T follicular helper cell (primary cell): ENCODE results near the gene GMCL1.
"Not testable (repeated sequence)": the region's sequence is repeated elsewhere in the genome, so short reads cannot be mapped to it uniquely, and the experiment has no call there.

Source experiments
- DNase-seq: peaks from one replicate; pipeline ENCODE4 v3.0.0-alpha.2; 2020; ENCODE audit warnings: low read depth

Gene GMCL1

DNA sequence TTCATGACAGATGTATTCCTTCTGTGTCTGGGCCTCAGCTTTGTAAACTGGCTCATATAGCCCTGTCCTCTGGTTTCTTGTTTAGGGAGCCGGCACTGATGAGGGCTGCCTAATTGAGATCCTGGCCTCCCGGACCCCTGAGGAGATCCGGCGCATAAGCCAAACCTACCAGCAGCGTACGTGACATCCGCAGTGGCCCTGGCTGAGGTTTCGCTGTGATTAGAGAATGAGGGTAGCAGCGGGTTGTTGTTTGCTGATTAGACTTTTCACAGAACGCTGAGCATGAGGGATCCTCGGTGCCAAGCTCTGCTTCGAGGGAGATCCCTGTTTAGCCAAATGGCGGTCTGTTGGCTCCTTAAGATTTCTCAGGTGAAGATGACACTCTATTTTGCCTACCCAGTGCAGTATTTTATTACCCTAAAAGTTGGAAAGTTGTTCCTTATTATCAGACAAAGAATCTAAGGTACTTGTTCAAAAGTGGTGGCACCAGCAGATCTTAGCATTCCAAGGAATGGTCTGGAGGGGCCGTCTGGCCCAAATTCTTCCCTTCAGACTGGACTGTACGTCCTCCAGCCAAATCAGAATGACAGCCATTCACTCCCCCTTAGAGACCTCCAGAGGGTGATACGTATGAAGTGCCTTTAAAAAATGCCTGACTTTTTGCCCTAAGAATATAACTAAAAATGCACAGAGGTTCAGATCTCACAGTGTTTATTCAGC is 21.5 kb upstream of the GMCL1 start:
- no peak for DNase-seq

DNA sequence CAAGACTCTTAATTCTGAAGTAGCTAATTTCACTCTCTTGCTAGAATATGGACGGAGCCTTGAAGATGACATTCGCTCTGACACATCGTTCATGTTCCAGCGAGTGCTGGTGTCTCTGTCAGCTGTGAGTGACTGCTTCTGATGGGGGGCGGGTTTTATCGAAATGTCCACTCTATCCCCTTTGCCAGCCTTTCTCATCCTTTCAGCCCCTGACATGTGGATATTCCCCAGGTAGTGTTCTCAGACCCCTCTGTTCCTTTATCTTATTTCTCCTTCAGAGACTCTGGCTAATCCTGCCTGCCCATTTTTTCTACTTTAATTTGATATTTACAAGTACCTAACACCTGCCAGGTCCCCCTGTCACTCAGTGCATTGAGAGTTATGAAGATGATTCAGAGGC is 18.9 kb upstream of the GMCL1 start:
- no peak for DNase-seq

DNA sequence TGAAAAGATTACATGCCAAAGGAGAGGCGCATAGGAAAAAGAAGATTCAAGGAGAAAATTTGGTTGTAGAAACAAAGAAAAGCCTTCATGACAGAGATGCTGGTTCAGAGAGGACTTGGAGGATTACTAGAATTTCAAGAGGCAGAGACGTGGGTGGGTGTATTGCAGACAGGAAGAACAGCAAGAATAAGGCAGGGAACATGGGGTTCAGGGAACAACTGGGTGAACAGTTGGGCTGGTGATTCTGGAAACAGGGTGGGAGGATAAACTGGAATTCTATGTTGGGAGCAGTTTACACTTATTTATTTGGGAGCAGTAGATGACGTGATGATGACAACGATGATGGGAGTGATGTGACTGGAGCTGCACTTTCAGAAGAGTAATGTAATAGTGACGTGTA is 18.4 kb upstream of the GMCL1 start:
- no peak for DNase-seq

DNA sequence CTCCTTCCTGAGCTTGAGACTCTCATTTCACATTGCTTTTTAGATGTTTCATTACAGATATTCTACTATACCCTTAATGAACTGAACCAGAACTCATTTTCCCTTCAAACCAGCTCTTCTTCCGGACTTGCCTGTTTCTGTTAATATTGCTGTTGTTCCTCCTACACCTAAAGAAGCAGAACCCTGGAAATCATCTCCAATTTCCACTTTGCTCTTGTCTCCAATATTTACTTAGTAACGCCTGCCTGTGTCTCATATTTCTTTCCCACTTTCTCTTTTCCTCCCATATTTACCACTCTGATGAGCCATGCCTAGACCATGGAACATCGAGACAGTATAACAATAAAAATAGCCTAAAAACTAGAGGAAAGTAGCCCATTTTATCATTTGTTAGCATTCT is 17.9 kb upstream of the GMCL1 start:
- no peak for DNase-seq

DNA sequence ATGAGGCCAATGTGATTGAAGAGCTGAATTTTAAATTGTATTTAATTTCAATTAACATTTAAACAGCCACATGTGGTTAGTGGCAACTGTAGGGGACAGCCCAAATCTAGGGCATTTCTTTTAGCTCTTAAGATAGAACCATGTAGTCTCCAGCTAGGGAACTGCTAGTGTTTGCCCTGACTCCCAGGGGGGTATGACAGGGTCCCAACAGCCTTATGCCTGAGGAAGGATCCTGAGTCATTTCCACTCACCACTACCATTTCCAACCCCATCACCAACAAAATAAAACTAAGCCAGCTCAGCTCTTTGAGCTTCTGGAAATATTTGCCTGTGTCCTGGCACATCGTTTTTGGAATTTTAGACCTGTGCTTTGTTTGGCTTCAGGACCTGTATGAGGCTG is 13.7 kb upstream of the GMCL1 start:
- no peak for DNase-seq

DNA sequence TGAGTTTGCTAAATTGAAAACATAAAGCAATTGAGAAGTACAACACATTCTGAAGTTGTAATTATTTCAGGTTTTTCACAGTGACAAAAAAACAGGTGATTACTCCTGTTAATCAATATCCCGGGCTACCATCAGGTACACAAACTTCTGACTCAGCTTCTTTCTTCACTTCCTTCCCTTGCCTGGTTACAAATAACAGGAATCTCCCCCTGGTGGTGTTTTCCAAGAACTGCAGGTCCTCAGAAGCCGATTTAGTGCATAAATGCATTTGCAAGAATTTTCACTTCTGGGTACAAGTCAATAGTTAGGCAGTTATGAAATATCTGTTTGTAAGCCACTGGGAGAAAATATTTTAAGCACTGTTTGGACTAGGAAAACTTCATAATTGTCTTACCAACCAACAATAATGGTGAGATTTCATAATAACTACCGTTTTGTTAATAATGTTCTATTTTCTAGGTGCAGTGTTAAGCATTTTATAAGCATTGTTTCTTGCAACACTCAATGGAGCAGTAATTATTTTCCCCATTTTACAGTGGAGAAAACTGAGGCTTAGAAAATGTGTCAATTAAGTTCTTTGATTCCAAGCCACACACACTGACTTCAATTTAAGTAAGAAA is 12.4 kb upstream of the GMCL1 start:
- peak; percentile 71 for DNase-seq

DNA sequence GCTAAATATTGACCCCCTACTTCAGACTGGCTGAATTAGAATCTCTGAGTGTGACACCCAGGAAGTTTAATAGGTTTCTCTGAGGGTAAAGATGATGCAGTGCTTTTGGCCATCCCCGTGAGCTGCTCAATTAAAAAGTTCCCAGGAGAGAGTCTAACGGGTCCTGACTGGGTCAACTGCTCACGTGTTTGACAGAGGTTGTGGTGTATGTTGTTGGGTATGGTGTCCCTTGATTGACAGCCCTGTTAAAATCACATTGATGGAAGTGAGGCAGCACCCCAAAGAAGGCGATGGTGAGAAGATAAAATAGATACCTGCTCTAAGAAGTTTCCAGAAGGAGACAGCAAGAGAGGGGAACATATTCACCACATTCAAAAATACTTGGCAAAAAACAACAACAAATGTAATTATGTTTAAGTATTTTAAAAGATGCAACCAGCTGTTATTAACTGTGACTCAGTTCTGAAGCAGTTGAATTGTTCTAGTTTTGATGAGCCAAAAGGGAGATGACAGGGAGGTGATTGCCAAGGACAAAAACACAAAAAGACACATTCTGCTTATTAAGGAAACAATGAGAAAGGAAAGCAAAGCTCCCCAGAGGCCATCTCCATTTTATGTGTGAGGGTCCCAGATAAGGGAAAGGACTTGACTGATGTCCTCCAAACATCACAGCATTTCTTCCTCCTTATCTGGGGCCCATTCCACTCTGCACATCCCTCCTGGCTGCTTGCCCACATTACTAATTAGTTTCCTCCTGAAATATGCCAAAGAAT is 11.5 kb upstream of the GMCL1 start:
- DNase-seq = no peak

DNA sequence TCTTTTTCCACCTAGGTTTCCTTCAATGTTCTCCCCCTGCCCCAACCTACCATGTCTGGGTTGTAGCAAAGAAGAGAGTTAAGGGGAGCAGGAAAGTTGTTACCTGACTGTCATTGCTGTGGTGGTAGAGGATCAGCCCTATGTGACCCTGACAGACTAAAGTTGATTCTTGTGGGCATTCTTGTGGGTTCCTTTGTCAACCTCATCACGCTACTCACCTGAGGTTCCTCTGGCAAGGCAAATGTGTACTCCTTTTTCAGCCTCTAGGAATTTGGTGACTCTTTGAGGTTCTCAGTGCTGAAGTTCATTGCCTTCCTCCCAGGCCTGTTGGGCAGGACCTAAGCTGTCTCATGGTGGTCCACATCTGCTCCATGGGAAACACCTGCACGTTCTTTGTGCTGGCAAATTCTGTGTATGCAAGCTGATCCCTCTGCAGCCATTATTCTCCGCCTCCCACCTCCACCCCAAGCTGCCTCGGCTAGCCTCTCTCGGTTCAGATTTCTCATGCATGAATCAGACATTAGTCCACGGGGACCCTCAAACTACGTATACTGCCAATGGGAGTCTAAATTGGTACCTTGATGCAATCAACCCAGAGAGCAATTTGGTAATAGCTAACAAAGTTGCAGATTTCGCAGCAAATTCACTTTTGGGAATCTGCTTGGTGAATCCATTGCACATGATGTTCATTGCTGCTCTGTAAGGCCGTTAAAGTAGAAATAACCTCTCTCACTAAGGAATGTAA is 1.5 kb upstream of the GMCL1 start:
- no peak for DNase-seq

DNA sequence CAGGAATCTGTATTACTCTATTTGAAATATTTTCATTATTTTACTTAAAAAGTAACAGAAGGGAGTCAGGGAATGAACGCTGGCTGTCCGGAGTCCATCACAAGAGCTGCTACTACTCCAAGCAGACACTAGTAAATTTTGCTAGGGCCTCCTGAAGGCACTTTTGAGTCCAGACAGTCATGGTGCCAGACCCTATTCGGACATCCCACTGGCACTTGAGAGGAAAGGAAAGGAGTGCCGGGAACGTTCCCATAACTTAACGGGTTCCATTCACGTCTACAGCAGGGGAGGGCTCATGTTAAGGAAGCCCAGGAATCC is 563 bp upstream of the GMCL1 start:
- no peak for DNase-seq

DNA sequence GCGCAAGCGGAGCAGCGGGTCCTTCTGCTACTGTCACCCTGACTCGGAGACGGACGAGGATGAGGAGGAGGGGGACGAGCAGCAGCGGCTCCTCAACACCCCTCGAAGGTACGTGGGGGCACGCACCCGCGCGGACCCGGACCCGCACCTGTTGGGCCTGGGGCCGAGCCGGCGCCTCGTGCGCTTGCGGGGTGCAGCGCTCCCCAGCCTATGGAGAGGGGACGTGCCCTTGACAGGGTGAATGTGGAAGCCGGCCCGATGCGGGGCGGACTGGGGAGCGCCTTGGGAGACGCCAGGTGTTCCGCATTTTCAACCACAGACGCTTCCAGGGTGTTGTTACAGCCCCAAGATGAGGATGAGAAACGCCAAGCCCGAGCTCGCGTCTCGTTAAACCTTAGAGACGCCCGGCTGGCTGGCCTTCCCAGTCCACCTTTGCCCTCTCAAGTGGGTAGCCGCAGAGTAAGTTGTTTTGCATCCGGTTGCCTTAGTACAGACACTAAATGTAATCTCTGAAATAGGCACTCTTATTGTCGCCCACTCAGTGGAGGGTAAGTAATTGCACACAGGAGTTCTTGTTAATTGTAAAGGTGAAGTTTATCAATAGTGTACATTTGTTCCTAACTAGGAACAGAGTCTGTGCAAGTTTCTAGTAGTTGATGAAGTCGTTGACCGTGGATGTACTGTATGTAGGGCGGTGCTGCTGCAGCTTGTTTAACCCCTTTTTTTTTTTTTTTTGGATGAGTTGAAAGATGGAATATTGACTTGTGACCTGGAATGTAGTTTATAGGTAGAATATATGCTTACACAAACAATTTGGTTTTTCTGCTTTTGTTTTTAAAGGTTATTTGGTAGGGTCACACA is 815 bp downstream of the GMCL1 start:
- peak; percentile 15 for DNase-seq

DNA sequence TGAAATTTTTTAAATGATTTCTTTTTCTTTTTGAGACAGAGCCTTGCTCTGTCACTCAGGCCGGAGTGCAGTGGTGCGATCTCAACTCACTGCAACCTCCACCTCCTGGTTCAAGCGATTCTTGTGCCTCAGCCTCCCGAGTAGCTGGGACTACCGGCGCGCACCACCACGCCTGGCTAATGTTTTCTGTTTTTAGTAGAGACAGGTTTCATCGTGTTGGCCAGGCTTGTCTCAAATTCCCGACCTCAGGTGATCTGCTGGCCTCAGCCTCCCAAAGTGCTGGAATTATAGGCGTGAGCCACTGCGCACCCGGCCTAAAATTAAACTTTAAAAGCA is 1.4 kb downstream of the GMCL1 start:
- not testable (repeated sequence) for DNase-seq

DNA sequence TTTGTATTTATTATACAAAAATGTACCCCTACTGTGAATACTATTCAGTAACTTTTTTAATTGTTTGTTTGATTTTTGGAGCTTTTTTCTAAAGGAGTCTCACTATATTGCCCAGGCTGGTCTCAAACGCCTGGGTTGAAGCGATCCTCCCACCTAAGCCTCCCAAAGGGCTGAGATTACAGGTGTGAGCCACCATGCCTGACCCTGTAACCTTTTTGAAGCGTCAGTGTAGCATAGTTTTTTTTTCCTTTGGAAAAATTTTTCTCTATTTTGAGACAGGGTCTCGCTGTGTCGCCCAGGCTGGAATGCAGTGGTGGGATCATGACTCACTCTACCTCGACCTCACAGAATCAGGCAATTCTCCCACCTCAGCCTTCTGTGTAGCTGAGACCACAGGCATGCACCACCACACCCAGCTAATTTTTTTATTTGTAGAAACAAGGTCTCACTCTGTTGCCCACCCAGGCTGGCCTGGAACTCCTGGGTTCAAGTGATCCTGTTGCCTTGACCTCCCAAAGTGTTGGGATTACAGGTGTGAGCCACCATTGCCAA is 2.0 kb downstream of the GMCL1 start:
- DNase-seq = no peak

DNA sequence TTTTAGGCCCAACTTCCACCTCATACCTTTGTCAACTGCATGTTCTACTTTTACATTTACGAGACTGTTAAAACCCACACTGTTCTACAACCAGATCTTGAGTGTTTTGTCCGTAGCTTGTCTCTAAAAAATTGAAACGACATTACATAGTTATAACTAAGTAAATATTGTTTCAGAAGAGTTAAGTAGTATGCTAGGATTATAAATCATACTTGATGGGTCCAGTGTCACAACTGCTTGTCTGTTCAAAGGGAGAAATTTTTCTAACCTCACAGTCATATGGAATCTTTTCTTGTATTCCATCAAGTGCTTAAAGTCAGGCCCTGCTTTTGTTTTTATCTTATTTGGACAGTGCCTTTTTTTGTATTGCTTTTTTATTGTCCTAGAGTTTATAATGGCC is 4.3 kb downstream of the GMCL1 start:
- DNase-seq = no peak

DNA sequence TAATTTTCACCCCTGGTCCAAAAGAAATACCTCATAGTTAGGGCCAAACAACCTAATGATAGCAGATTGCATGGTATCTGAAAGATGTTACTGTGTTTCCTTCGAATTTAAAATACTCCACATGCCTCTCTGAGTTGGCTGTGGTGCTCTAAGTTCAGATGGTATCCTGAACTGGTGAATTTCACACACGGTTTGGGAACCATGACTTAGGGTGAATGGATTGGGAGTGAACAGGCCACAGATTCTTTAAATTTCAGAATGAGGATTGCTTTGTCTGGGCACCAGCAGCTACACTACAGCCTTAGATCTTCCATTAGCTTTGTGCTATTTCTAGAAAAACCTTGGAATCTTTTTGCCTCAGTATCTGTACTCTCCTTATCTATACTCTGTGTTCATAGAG is 6.2 kb downstream of the GMCL1 start:
- DNase-seq = no peak

DNA sequence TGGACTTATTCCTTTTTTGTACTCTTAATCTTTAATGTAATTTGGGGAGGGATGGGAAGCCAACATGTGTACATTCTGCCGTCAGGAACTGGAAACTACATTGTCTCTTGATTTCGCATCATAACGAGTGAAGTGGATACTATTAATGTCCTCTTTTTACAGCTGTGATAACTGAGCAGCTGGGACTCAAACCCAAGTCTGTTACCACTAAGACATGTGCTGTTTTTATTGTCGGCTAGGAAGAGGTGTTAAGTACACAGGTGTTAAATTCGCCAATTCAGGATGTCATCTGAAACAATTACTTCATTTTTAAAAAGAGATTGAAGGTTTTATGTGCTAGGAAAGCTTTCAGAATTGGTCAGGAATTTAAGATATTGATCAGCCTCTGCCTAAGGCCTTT is 6.9 kb downstream of the GMCL1 start:
- DNase-seq = no peak

DNA sequence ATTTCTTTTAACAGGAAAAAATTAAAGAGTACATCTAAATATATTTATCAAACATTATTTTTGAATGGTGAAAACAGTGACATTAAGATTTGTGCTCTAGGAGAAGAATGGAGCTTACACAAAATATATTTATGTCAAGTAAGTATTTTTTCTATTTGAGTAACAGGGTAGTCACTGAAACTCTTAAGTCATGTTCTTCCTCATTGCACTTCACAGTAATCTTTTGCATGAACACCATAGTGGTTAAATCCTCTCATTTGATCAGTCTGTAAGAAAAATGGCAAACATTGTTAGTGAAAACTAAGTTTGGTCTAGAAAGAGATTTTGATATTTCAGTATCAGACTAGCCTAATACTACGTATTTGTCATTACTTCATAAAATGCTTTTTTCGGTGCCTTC is 8.1 kb downstream of the GMCL1 start:
- no peak for DNase-seq

DNA sequence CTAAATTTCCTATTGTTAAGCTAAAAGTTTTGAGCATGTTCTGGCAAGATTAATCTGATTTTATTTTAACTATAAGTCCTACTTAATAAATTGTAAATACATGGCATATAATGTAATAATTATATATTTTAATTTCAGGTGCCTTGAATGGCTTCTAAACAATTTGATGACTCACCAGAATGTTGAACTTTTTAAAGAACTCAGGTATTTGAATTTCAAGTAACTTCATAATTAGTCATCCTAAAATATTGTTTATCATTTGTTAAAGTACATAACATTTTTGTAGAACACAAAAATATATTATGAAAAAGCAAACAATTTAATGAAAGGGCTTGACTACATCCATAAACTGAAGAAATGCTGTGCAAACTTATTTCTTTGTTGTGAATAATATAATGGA is 14.5 kb downstream of the GMCL1 start:
- no peak for DNase-seq

DNA sequence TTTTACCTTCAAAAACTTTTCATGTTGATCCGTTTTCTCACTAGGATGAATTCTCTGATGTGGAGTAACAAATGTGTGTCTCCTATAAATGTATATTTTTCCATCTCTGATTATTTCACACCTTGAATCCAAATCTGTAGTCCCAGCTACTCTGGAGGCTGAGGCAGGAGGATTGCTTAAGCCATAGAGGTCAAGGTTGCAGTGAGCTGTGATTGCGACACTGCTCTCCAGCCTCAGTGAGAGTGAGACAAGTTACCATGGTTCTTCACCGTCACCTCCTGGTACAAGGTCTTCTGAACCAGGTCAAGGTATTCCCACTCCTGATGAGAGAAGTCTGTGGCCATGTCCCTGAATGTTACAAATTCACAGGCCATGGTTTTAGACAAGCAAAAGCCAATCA is 15.1 kb downstream of the GMCL1 start:
- DNase-seq = no peak

DNA sequence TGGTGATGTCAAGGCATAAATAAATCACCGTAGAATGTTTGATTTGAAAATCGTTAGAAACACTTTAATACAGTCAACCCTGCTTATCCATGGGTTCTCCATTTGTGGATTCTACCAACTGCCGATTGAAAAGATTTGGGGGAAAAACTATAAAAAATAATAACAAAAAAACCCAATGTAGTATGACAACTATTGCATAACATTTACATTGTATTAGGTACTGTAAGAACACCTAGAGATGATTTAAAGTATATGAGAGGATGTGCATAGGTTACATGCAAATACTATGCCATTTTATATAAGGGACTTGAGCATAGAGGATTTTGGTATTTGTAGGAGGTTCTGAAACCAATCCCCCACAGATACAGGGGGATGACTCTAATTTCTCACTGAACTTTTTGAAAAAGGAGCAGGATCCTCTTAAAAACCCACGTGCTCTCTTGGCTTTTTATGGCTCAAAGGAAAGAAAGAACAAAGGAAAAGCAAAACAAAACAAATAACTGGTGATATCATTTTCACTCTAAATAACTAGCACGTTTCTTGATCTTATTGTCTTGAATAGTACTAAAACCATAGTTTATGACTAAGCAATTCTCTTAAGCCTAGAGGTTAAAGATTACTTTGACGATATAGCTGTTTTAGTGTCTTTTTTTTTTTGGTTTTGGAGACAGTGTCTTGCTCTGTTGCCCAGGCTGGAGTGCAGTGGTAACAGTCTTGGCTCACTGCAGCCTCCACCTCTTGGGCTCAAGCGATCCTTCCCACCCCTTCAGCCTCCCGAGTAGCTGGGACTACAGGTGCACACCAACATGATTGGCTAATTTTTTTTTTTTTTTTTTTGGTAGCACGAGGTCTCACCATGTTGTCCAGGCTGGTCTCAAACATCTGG is 17.0 kb downstream of the GMCL1 start:
- DNase-seq = no peak

DNA sequence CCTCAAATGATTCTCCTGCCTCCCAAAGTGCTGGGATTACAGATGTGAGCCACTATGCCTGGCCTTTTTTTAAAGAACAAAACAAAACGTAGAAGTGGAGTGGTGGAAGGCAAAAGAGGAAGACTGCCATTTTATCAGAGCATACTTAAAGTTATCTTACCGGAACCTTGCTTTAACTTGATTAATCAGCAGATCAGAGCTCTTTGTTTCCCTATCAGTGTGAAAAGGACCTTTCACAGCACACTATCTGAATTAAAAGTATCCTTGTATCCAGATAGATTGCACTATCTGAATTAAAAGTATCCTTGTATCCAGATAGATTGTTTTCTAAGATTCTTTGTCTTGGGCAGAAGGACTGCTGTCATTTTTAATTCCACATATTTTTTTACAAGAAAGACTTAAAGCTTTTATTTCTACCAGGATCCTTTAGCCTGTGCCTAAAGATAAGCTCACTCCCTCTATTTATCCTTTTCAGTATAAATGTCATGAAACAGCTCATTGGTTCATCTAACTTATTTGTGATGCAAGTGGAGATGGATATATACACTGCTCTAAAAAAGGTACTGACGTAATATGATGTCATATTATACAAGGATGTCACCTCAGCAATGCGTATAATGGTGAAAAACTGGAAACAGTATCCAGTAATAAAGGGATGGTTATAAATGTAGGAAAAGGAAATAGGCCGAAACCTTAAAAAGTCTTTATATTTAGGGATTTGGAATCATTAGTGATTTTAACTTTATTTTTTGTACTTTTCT is 17.8 kb downstream of the GMCL1 start:
- DNase-seq = no peak
